ENCODE results near the gene NAV1. TPM values are rescaled to one million over a fixed set of nuclear protein-coding genes. Genes with fewer than 3 reads are reported as not detected.

NAV1 gene
- total RNA-seq, 1 experiment from 2014 or later: 45.3 TPM

GRCh38 chr1:201542309-201543035 lies 3.5 kb downstream of the NAV1 start:
- ChIA-PET POLR2A (ENCODE audit: unreplicated experiment) (interaction anchor here (0.6 kb wide), 1 partner anchor 56 kb away, joined by 3 read pairs; no protein-coding TSS in a partner anchor), CTCF (no interaction called here)
- no peak overlapping the region for H3K27ac ChIP-seq

GRCh38 chr1:201543871-201544642 lies 5.1 kb downstream of the NAV1 start:
- BruUV-seq (replicated peaks): no TSS peak
- peaks cover 20% of the 10 kb centered on the region; the same call in 1 of the 2 replicates for H3F3A ChIP-seq (ENCODE audit: insufficient read depth, low read depth)
- 0 out of 2 replicates have a peak, but pooled peaks cover 8% of the 10 kb centered on the region for H3K79me2 ChIP-seq (ENCODE audit: low read depth)
- TF ChIP-seq CTCF (conservative IDR thresholded peaks at IDR 0.05): no peak
- TF ChIP-seq EZH2 (IDR thresholded peaks at IDR 0.05; ENCODE audit: low read depth): no peak
- H3K27ac ChIP-seq: no peak overlapping the region
- DNase-seq: no peak
- H3K4me3 ChIP-seq: no peak overlapping the region
- H3K27me3 ChIP-seq (ENCODE audit: insufficient read depth, low read depth): no peaks in the 10 kb centered on the region
- no peaks in the 10 kb centered on the region for H3K9me2 ChIP-seq (ENCODE audit: insufficient read depth)
- H4K20me1 ChIP-seq (ENCODE audit: insufficient read depth): no peaks in the 10 kb centered on the region
- H3K4me2 ChIP-seq: no peak overlapping the region
- H3K36me3 ChIP-seq (ENCODE audit: low read depth): no peaks in the 10 kb centered on the region
- no peak overlapping the region for H2AFZ ChIP-seq
- CTCF ChIA-PET: no interaction called here
- intact Hi-C loops (cut with micrococcal nuclease; ENCODE audit: unreplicated experiment): no loop called here
- H3K4me1 ChIP-seq (replicated peaks; ENCODE audit: insufficient read depth): peaks cover 14% of the 10 kb centered on the region
- POLR2A ChIA-PET (ENCODE audit: unreplicated experiment): interaction anchor here (0.8 kb wide), 1 partner anchor 135 kb away, joined by 8 read pairs; no protein-coding TSS in a partner anchor
- H3K9me3 ChIP-seq (ENCODE audit: insufficient read depth, low read depth): no peaks in the 10 kb centered on the region; the same call in 1 of the 2 replicates

More at GRCh38 chr1:201542309-201543035, 3.5 kb downstream of the NAV1 start:
- H4K20me1 ChIP-seq (ENCODE audit: insufficient read depth): no peaks in the 10 kb centered on the region
- H3K27me3 ChIP-seq (ENCODE audit: insufficient read depth, low read depth): no peaks in the 10 kb centered on the region
- no peak overlapping the region for H3K4me3 ChIP-seq
- no TSS peak for BruUV-seq (replicated peaks)
- no peaks in the 10 kb centered on the region for H3K36me3 ChIP-seq (ENCODE audit: low read depth)
- intact Hi-C loops (cut with micrococcal nuclease; ENCODE audit: unreplicated experiment): no loop called here
- H3K9me2 ChIP-seq (ENCODE audit: insufficient read depth): no peaks in the 10 kb centered on the region
- TF ChIP-seq EZH2 (IDR thresholded peaks at IDR 0.05; ENCODE audit: low read depth): no peak
- no peak for TF ChIP-seq CTCF (conservative IDR thresholded peaks at IDR 0.05)
- H3K4me1 ChIP-seq (replicated peaks; ENCODE audit: insufficient read depth): peaks cover 21% of the 10 kb centered on the region
- H3K9me3 ChIP-seq (ENCODE audit: insufficient read depth, low read depth): no peaks in the 10 kb centered on the region; the same call in 1 of the 2 replicates
- no peak overlapping the region for H2AFZ ChIP-seq
- H3K4me2 ChIP-seq: no peak overlapping the region
- no peak for DNase-seq
- H3F3A ChIP-seq (ENCODE audit: insufficient read depth, low read depth): peaks cover 20% of the 10 kb centered on the region; the same call in 1 of the 2 replicates
- 0 out of 2 replicates have a peak, but pooled peaks cover 8% of the 10 kb centered on the region for H3K79me2 ChIP-seq (ENCODE audit: low read depth)

GRCh38 chr1:201544710-201545109 lies 5.8 kb downstream of the NAV1 start:
- no peaks in the 10 kb centered on the region for H3K27me3 ChIP-seq (ENCODE audit: insufficient read depth, low read depth)

More at GRCh38 chr1:201544710-201545109, 5.8 kb downstream of the NAV1 start:
- Histone ChIP-seq H3K79me2 (ENCODE audit: low read depth) (0 out of 2 replicates have a peak, but pooled peaks cover 8% of the 10 kb centered on the region), H3K36me3 (ENCODE audit: low read depth) (no peaks in the 10 kb centered on the region), H2AFZ (no peak overlapping the region), H3K27ac (no peak overlapping the region), H3K4me1 (replicated peaks; ENCODE audit: insufficient read depth) (peaks cover 14% of the 10 kb centered on the region), H3F3A (ENCODE audit: insufficient read depth, low read depth) (peaks cover 16% of the 10 kb centered on the region; the same call in 1 of the 2 replicates), H3K4me2 (no peak overlapping the region), H3K4me3 (no peak overlapping the region), H3K9me3 (ENCODE audit: insufficient read depth, low read depth) (no peaks in the 10 kb centered on the region; the same call in 1 of the 2 replicates), H3K9me2 (ENCODE audit: insufficient read depth) (no peaks in the 10 kb centered on the region), H4K20me1 (ENCODE audit: insufficient read depth) (no peaks in the 10 kb centered on the region)
- TF ChIP-seq EZH2 (IDR thresholded peaks at IDR 0.05; ENCODE audit: low read depth) (no peak), CTCF (conservative IDR thresholded peaks at IDR 0.05) (no peak)
- intact Hi-C loops (cut with micrococcal nuclease; ENCODE audit: unreplicated experiment): no loop called here
- ChIA-PET POLR2A (ENCODE audit: unreplicated experiment) (interaction anchor here (0.8 kb wide), 1 partner anchor 134 kb away, joined by 8 read pairs; no protein-coding TSS in a partner anchor), CTCF (no interaction called here)
- no peak for DNase-seq
- BruUV-seq (replicated peaks): no TSS peak
